Astrocyte of the spinal cord (primary cell): ENCODE data around the gene ZNF620.

ENCODE experiments used
- DNase-seq: peaks from one replicate; pipeline ENCODE4 v3.0.0; 2011; ENCODE audit warnings: low read depth, low spot score
- H3K4me3 ChIP-seq: 2 replicates; pipeline ENCODE4 v1.5.1; 2011; ENCODE audit warnings: low read depth, mild to moderate bottlenecking, low read length, moderate library complexity
- CTCF ChIP-seq: IDR thresholded peaks from 2 replicates; pipeline ENCODE4 v1.5.1; 2012; ENCODE audit warnings: low read depth, mild to moderate bottlenecking, low read length, inconsistent platforms
- in situ Hi-C: cut with HindIII; loops from 2 replicates; pipeline ENCODE4 v1.10.0; 2017; ENCODE audit warnings: low sequenced_read_pairs

The ZNF620 gene

GRCh38 chr3:40476478-40477470 lies 29.1 kb upstream of the ZNF620 start, which contains the start of gene ZNF619:
TSS of gene ZNF619 (plus strand) at chr3:40477122. CDS start at chr3:40477980, 858 bp downstream.
- in situ Hi-C loops: no loop called here
- H3K4me3 ChIP-seq: peak within 1 kb of the TSS; percentile 80
- DNase-seq: peak; percentile 78
- no peak for TF ChIP-seq CTCF

GRCh38 chr3:40477666-40478065 lies 28.2 kb upstream of the ZNF620 start:
- H3K4me3 ChIP-seq: peak overlapping the region; percentile 80
- no peak for TF ChIP-seq CTCF
- no peak for DNase-seq
- in situ Hi-C loops: no loop called here

- no peak for TF ChIP-seq CTCF
- H3K4me3 ChIP-seq: no peak overlapping the region
- in situ Hi-C loops: no loop called here
- no peak for DNase-seq
Measured at GRCh38 chr3:40487172-40487571, 18.7 kb upstream of the ZNF620 start.

GRCh38 chr3:40490916-40491315 lies 14.9 kb upstream of the ZNF620 start:
- peak; percentile 32 for DNase-seq
- H3K4me3 ChIP-seq: no peak overlapping the region
- in situ Hi-C loops: no loop called here
- TF ChIP-seq CTCF: no peak

- in situ Hi-C loops: no loop called here
- no peak overlapping the region for H3K4me3 ChIP-seq
- DNase-seq: no peak
- no peak for TF ChIP-seq CTCF
Measured at GRCh38 chr3:40494698-40495097, 11.1 kb upstream of the ZNF620 start.

GRCh38 chr3:40497288-40497687 lies 8.6 kb upstream of the ZNF620 start:
- no peak for TF ChIP-seq CTCF
- in situ Hi-C loops: no loop called here
- H3K4me3 ChIP-seq: no peak overlapping the region
- DNase-seq: no peak
